IMR-90 (cell line): ENCODE measurements around the gene PLA2G3. TPM values are rescaled to one million over a fixed set of nuclear protein-coding genes. Genes with fewer than 3 reads are reported as not detected.

Source experiments
- ATAC-seq: fragments of 200-7000 bp; cut with Tn5 transposase; 2 replicates; pipeline ENCODE4 v1.9.1; 2020; ENCODE audit warnings: low read depth, mild to moderate bottlenecking, moderate library complexity
- BruUV-seq: library from RNA; stranded (reverse); fragments of 400-500 nt; replicated peaks from 2 replicates; lab custom pipeline; 2021; lab: Mats Ljungman, UMichigan
- CTCF ChIA-PET: fragments of 300-600 bp; formaldehyde crosslinking; extraction: SDS; loops from one replicate; lab custom pipeline; 2021; ENCODE audit warnings: antibody characterized with exemption; lab: Yijun Ruan, JAX
- POLR2A ChIA-PET: fragments of 300-600 bp; sonication (Branson Sonifier 250); formaldehyde crosslinking; loops from one replicate; lab custom pipeline; 2022; ENCODE audit warnings: antibody characterized with exemption; ENCODE audit not compliant: unreplicated experiment; lab: Charles Lee
- DNase-seq: peaks from one replicate; pipeline ENCODE4 v3.0.0; 2013
- H2AFZ ChIP-seq: replicated peaks from 2 replicates; pipeline ENCODE3; 2013; ENCODE audit warnings: low read length, mild to moderate bottlenecking; ENCODE audit not compliant: poor library complexity
- H2AK5ac ChIP-seq: 2 replicates; pipeline ENCODE4 v1.6.1; 2013; ENCODE audit warnings: low read depth, low read length, inconsistent platforms
- H2AK9ac ChIP-seq: replicated peaks from 2 replicates; pipeline ENCODE3; 2013; ENCODE audit warnings: mild to moderate bottlenecking, low read depth, low read length, moderate library complexity; ENCODE audit not compliant: poor library complexity
- H2BK120ac ChIP-seq: 2 replicates; pipeline ENCODE4 v1.6.1; 2013; ENCODE audit warnings: low read depth, low read length, inconsistent platforms
- H2BK15ac ChIP-seq: 3 replicates; pipeline ENCODE4 v1.6.1; 2013; ENCODE audit warnings: low read depth, low read length, inconsistent platforms
- H2BK20ac ChIP-seq: 2 replicates; pipeline ENCODE4 v1.6.1; 2013; ENCODE audit warnings: low read depth, mild to moderate bottlenecking, inconsistent platforms, low read length, moderate library complexity
- H2BK5ac ChIP-seq: 2 replicates; pipeline ENCODE4 v1.6.1; 2013; ENCODE audit warnings: mild to moderate bottlenecking, low read depth, low read length, inconsistent platforms; ENCODE audit not compliant: poor library complexity, severe bottlenecking
- H3K14ac ChIP-seq: replicated peaks from 2 replicates; pipeline ENCODE4 v1.6.1; 2013; ENCODE audit warnings: low read depth, low read length, inconsistent platforms
- H3K18ac ChIP-seq: 2 replicates; pipeline ENCODE4 v1.6.1; 2013; ENCODE audit warnings: low read depth, low read length, control low read depth
- H3K23ac ChIP-seq: 2 replicates; pipeline ENCODE4 v1.6.1; 2013; ENCODE audit warnings: low read depth, low read length, inconsistent platforms
- H3K27ac ChIP-seq: 2 replicates; pipeline ENCODE4 v1.5.1; 2013; ENCODE audit warnings: mild to moderate bottlenecking, control low read depth, low read length; ENCODE audit not compliant: insufficient read depth
- H3K27me3 ChIP-seq: 2 replicates; pipeline ENCODE4 v1.6.1; 2013; ENCODE audit warnings: low read length; ENCODE audit not compliant: control insufficient read depth, insufficient read depth
- H3K36me3 ChIP-seq: 2 replicates; pipeline ENCODE4 v1.6.1; 2013; ENCODE audit warnings: low read length, mixed read lengths; ENCODE audit not compliant: control insufficient read depth, insufficient read depth
- H3K4ac ChIP-seq: 2 replicates; pipeline ENCODE4 v1.6.1; 2013; ENCODE audit warnings: low read depth, low read length, inconsistent platforms
- H3K4me1 ChIP-seq: 2 replicates; pipeline ENCODE4 v1.6.1; 2013; ENCODE audit warnings: low read length, mixed read lengths; ENCODE audit not compliant: control insufficient read depth, insufficient read depth
- H3K4me2 ChIP-seq: 2 replicates; pipeline ENCODE4 v1.6.1; 2013; ENCODE audit warnings: low read depth, mild to moderate bottlenecking, control low read depth, low read length, moderate library complexity
- H3K4me3 ChIP-seq: 2 replicates; pipeline ENCODE4 v1.5.1; 2013; ENCODE audit warnings: low read depth, mild to moderate bottlenecking, control low read depth, low read length, moderate library complexity; ENCODE audit not compliant: insufficient read depth
- H3K56ac ChIP-seq: 2 replicates; pipeline ENCODE4 v1.6.1; 2013; ENCODE audit warnings: low read length, inconsistent platforms; ENCODE audit not compliant: insufficient read depth; ENCODE audit errors: extremely low read depth
- H3K79me1 ChIP-seq, 2 experiments: 2 replicates each; pipeline ENCODE4 v1.6.1; 2013; ENCODE audit warnings: low read length in 2 of 2, inconsistent platforms in 1 of 2, low read depth in 1 of 2
- H3K9ac ChIP-seq: 2 replicates; pipeline ENCODE4 v1.6.1; 2013; ENCODE audit warnings: low read depth, low read length, control low read depth
- H3K9me1 ChIP-seq: 2 replicates; pipeline ENCODE4 v1.6.1; 2013; ENCODE audit warnings: low read length, inconsistent platforms; ENCODE audit not compliant: insufficient read depth
- H3K9me3 ChIP-seq: 2 replicates; pipeline ENCODE4 v1.6.1; 2013; ENCODE audit warnings: low read length; ENCODE audit not compliant: control insufficient read depth, insufficient read depth
- H4K20me1 ChIP-seq: 2 replicates; pipeline ENCODE4 v1.6.1; 2013; ENCODE audit warnings: low read length, inconsistent platforms; ENCODE audit not compliant: insufficient read depth
- H4K5ac ChIP-seq: 2 replicates; pipeline ENCODE4 v1.6.1; 2013; ENCODE audit warnings: mild to moderate bottlenecking, low read depth, low read length, control low read depth
- H4K8ac ChIP-seq, 2 experiments: 2 replicates each; pipeline ENCODE4 v1.6.1; 2013; ENCODE audit warnings: low read depth in 2 of 2, low read length in 2 of 2, control low read depth in 1 of 2, inconsistent platforms in 1 of 2
- H4K91ac ChIP-seq: 2 replicates; pipeline ENCODE4 v1.6.1; 2013; ENCODE audit warnings: low read depth, low read length, inconsistent platforms; ENCODE audit not compliant: insufficient read depth
- BHLHE40 ChIP-seq: fragments of 150-350 bp; IDR thresholded peaks from 2 replicates; pipeline ENCODE4 v1.6.1; 2016; ENCODE audit warnings: mild to moderate bottlenecking, low read depth, low read length
- MAZ ChIP-seq: IDR thresholded peaks from 2 replicates; pipeline ENCODE4 v1.6.1; 2012; ENCODE audit warnings: low read depth, mild to moderate bottlenecking, low read length, improper control_type of control experiment, moderate library complexity, borderline replicate concordance
- POLR2A ChIP-seq: IDR thresholded peaks from 2 replicates; pipeline ENCODE4 v1.6.1; 2012; ENCODE audit warnings: mild to moderate bottlenecking, low read depth, low read length
- SMC3 ChIP-seq: fragments of 150-350 bp; IDR thresholded peaks from 2 replicates; pipeline ENCODE4 v1.6.1; 2016; ENCODE audit warnings: low read depth, mild to moderate bottlenecking, antibody characterized with exemption, low read length, moderate library complexity
- WGBS, 2 experiments: methylation state at CpG; one replicate each; pipeline versions ENCODE4 v1.1.5 to v1.1.7; 2013; ENCODE audit warnings: missing lambda C conversion rate in 2 of 2; ENCODE audit not compliant: insufficient read length in 1 of 2; ENCODE audit errors: extremely low coverage in 2 of 2; 5-methylcytosine and 5-hydroxymethylcytosine counted together
- dilution Hi-C: fragments of 300-500 bp; cut with HindIII; formaldehyde crosslinking; loops from one replicate; pipeline ENCODE4 v1.14.3; 2018; ENCODE audit warnings: low sequenced_read_pairs; ENCODE audit not compliant: unreplicated experiment
- in situ Hi-C: fragments of 300-500 bp; cut with MboI; formaldehyde crosslinking; loops from 3 replicates; pipeline ENCODE4 v1.14.3; 2019; ENCODE audit warnings: low sequenced_read_pairs, inconsistent platforms, mixed read lengths
- intact Hi-C: fragments of 100-400 bp; cut with micrococcal nuclease; formaldehyde crosslinking; loops from 2 replicates; pipeline ENCODE4 v1.10.0; 2022
- polyA plus RNA-seq, 3 experiments: library from polyadenylated mRNA; depleted of rRNA; stranded (reverse); fragments of >200 nt; gene quantifications; 2 replicates each; pipeline ENCODE4 v1.2.3, GENCODE V29; 2012; ENCODE audit warnings: low replicate concordance in 1 of 3
- total RNA-seq: library from RNA; depleted of rRNA; stranded (reverse); fragments of >200 nt; gene quantifications from 2 replicates; pipeline ENCODE4 v1.2.3, GENCODE V29; 2012
- TF ChIP-seq, protein P1 (sequence below): fragments of 150-350 bp; IDR thresholded peaks from 2 replicates; pipeline ENCODE4 v1.6.1; 2016; ENCODE audit warnings: low read depth, mild to moderate bottlenecking, low read length, moderate library complexity, borderline replicate concordance

Gene PLA2G3
- total and polyA plus RNA-seq, 2 of the 4 experiments (the other 2 are of a cell fraction), result under 0.01 to 0.12 TPM

DNA sequence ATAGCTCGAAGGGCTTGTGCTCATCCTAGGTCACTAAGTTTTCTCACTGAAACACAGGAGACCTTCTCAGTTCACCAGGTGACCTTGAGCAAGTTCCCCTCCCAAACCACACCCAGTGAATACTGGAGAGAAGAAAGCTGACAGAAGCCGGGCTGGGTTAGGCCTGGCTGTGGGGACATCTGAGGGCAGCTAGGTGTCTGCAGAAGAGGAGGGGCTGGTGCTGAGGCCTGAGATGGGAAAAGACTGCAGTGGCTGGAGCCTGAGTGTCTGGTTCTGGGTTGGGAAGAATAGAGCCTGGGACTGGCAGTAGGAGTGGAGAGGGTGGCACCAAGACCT lies 18.1 kb downstream of the PLA2G3 start:
- peaks cover 0 to 4% of the 10 kb centered on the region in 2 experiments; a peak in 1 of 4 replicates for H3K79me1 ChIP-seq
- H3K27ac ChIP-seq, result no peak overlapping the region
- H3K4me1 ChIP-seq, result peaks cover 5% of the 10 kb centered on the region
- no peak overlapping the region for H3K4ac ChIP-seq
- WGBS, 2 experiments, result no CpG with 5 or more reads among the region's 2 CpGs
- no peak overlapping the region for H3K18ac ChIP-seq
- peak overlapping the region; percentile 97 for H2AFZ ChIP-seq
- no peaks in the 10 kb centered on the region for H4K20me1 ChIP-seq
- no peak overlapping the region for H3K4me2 ChIP-seq
- H3K9ac ChIP-seq, result no peak overlapping the region; the same call in 1 of the 2 replicates
- no peak overlapping the region for H4K5ac ChIP-seq
- H4K8ac ChIP-seq, result no peak overlapping the region; a peak in 1 of 4 replicates
- peak overlapping the region; percentile 75; the same call in 1 of the 2 replicates for H2AK5ac ChIP-seq
- DNase-seq (no peak), ATAC-seq (no peak)
- no peak overlapping the region for H2BK5ac ChIP-seq
- H2BK120ac ChIP-seq, result no peak overlapping the region
- H3K27me3 ChIP-seq, result no peaks in the 10 kb centered on the region; the same call in 1 of the 2 replicates
- in situ Hi-C loops, result no loop called here
- no peak overlapping the region for H2BK20ac ChIP-seq
- dilution Hi-C loops, result no loop called here
- no peaks in the 10 kb centered on the region for H3K9me3 ChIP-seq
- H4K91ac ChIP-seq, result no peak overlapping the region
- ChIA-PET POLR2A (no interaction called here), CTCF (no interaction called here)
- no peak overlapping the region for H3K23ac ChIP-seq
- H3K36me3 ChIP-seq, result no peaks in the 10 kb centered on the region
- H3K56ac ChIP-seq, result no peak overlapping the region
- BruUV-seq, result no TSS peak
- H3K4me3 ChIP-seq, result no peak overlapping the region
- H3K9me1 ChIP-seq, result no peaks in the 10 kb centered on the region; the same call in 1 of the 2 replicates
- H2BK15ac ChIP-seq, result no peak overlapping the region
- intact Hi-C loops, result no loop called here
- TF ChIP-seq, protein P1, sequence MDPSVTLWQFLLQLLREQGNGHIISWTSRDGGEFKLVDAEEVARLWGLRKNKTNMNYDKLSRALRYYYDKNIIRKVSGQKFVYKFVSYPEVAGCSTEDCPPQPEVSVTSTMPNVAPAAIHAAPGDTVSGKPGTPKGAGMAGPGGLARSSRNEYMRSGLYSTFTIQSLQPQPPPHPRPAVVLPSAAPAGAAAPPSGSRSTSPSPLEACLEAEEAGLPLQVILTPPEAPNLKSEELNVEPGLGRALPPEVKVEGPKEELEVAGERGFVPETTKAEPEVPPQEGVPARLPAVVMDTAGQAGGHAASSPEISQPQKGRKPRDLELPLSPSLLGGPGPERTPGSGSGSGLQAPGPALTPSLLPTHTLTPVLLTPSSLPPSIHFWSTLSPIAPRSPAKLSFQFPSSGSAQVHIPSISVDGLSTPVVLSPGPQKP, result no peak
- TF ChIP-seq POLR2A (no peak), SMC3 (no peak), BHLHE40 (no peak), MAZ (no peak)
- H3K14ac ChIP-seq, result no peak overlapping the region
- H2AK9ac ChIP-seq, result no peak overlapping the region
